IMR-90 (cell line): Measurements from ENCODE around the gene GKAP1. TPM values are rescaled to one million over a fixed set of nuclear protein-coding genes. Genes with fewer than 3 reads are reported as not detected.

Experiments used
- ATAC-seq: fragments of 200-7000 bp; cut with Tn5 transposase; 2 replicates; pipeline ENCODE4 v1.9.1; 2020; ENCODE audit warnings: low read depth, mild to moderate bottlenecking, moderate library complexity
- BruUV-seq: library from RNA; stranded (reverse); fragments of 400-500 nt; replicated peaks from 2 replicates; lab custom pipeline; 2021; lab: Mats Ljungman, UMichigan
- CTCF ChIA-PET: fragments of 300-600 bp; formaldehyde crosslinking; extraction: SDS; loops from one replicate; lab custom pipeline; 2021; ENCODE audit warnings: antibody characterized with exemption; lab: Yijun Ruan, JAX
- POLR2A ChIA-PET: fragments of 300-600 bp; sonication (Branson Sonifier 250); formaldehyde crosslinking; loops from one replicate; lab custom pipeline; 2022; ENCODE audit warnings: antibody characterized with exemption; ENCODE audit not compliant: unreplicated experiment; lab: Charles Lee
- DNase-seq: peaks from one replicate; pipeline ENCODE4 v3.0.0; 2013
- H2AFZ ChIP-seq: replicated peaks from 2 replicates; pipeline ENCODE3; 2013; ENCODE audit warnings: low read length, mild to moderate bottlenecking; ENCODE audit not compliant: poor library complexity
- H2AK5ac ChIP-seq: 2 replicates; pipeline ENCODE4 v1.6.1; 2013; ENCODE audit warnings: low read depth, low read length, inconsistent platforms
- H2AK9ac ChIP-seq: replicated peaks from 2 replicates; pipeline ENCODE3; 2013; ENCODE audit warnings: mild to moderate bottlenecking, low read depth, low read length, moderate library complexity; ENCODE audit not compliant: poor library complexity
- H2BK120ac ChIP-seq: 2 replicates; pipeline ENCODE4 v1.6.1; 2013; ENCODE audit warnings: low read depth, low read length, inconsistent platforms
- H2BK15ac ChIP-seq: 3 replicates; pipeline ENCODE4 v1.6.1; 2013; ENCODE audit warnings: low read depth, low read length, inconsistent platforms
- H2BK20ac ChIP-seq: 2 replicates; pipeline ENCODE4 v1.6.1; 2013; ENCODE audit warnings: low read depth, mild to moderate bottlenecking, inconsistent platforms, low read length, moderate library complexity
- H2BK5ac ChIP-seq: 2 replicates; pipeline ENCODE4 v1.6.1; 2013; ENCODE audit warnings: mild to moderate bottlenecking, low read depth, low read length, inconsistent platforms; ENCODE audit not compliant: poor library complexity, severe bottlenecking
- H3K14ac ChIP-seq: replicated peaks from 2 replicates; pipeline ENCODE4 v1.6.1; 2013; ENCODE audit warnings: low read depth, low read length, inconsistent platforms
- H3K18ac ChIP-seq: 2 replicates; pipeline ENCODE4 v1.6.1; 2013; ENCODE audit warnings: low read depth, low read length, control low read depth
- H3K23ac ChIP-seq: 2 replicates; pipeline ENCODE4 v1.6.1; 2013; ENCODE audit warnings: low read depth, low read length, inconsistent platforms
- H3K27ac ChIP-seq: 2 replicates; pipeline ENCODE4 v1.5.1; 2013; ENCODE audit warnings: mild to moderate bottlenecking, control low read depth, low read length; ENCODE audit not compliant: insufficient read depth
- H3K27me3 ChIP-seq: 2 replicates; pipeline ENCODE4 v1.6.1; 2013; ENCODE audit warnings: low read length; ENCODE audit not compliant: control insufficient read depth, insufficient read depth
- H3K36me3 ChIP-seq: 2 replicates; pipeline ENCODE4 v1.6.1; 2013; ENCODE audit warnings: low read length, mixed read lengths; ENCODE audit not compliant: control insufficient read depth, insufficient read depth
- H3K4ac ChIP-seq: 2 replicates; pipeline ENCODE4 v1.6.1; 2013; ENCODE audit warnings: low read depth, low read length, inconsistent platforms
- H3K4me1 ChIP-seq: 2 replicates; pipeline ENCODE4 v1.6.1; 2013; ENCODE audit warnings: low read length, mixed read lengths; ENCODE audit not compliant: control insufficient read depth, insufficient read depth
- H3K4me2 ChIP-seq: 2 replicates; pipeline ENCODE4 v1.6.1; 2013; ENCODE audit warnings: low read depth, mild to moderate bottlenecking, control low read depth, low read length, moderate library complexity
- H3K4me3 ChIP-seq: 2 replicates; pipeline ENCODE4 v1.5.1; 2013; ENCODE audit warnings: low read depth, mild to moderate bottlenecking, control low read depth, low read length, moderate library complexity; ENCODE audit not compliant: insufficient read depth
- H3K56ac ChIP-seq: 2 replicates; pipeline ENCODE4 v1.6.1; 2013; ENCODE audit warnings: low read length, inconsistent platforms; ENCODE audit not compliant: insufficient read depth; ENCODE audit errors: extremely low read depth
- H3K79me1 ChIP-seq, 2 experiments: 2 replicates each; pipeline ENCODE4 v1.6.1; 2013; ENCODE audit warnings: low read length in 2 of 2, inconsistent platforms in 1 of 2, low read depth in 1 of 2
- H3K9ac ChIP-seq: 2 replicates; pipeline ENCODE4 v1.6.1; 2013; ENCODE audit warnings: low read depth, low read length, control low read depth
- H3K9me1 ChIP-seq: 2 replicates; pipeline ENCODE4 v1.6.1; 2013; ENCODE audit warnings: low read length, inconsistent platforms; ENCODE audit not compliant: insufficient read depth
- H3K9me3 ChIP-seq: 2 replicates; pipeline ENCODE4 v1.6.1; 2013; ENCODE audit warnings: low read length; ENCODE audit not compliant: control insufficient read depth, insufficient read depth
- H4K20me1 ChIP-seq: 2 replicates; pipeline ENCODE4 v1.6.1; 2013; ENCODE audit warnings: low read length, inconsistent platforms; ENCODE audit not compliant: insufficient read depth
- H4K5ac ChIP-seq: 2 replicates; pipeline ENCODE4 v1.6.1; 2013; ENCODE audit warnings: mild to moderate bottlenecking, low read depth, low read length, control low read depth
- H4K8ac ChIP-seq, 2 experiments: 2 replicates each; pipeline ENCODE4 v1.6.1; 2013; ENCODE audit warnings: low read depth in 2 of 2, low read length in 2 of 2, control low read depth in 1 of 2, inconsistent platforms in 1 of 2
- H4K91ac ChIP-seq: 2 replicates; pipeline ENCODE4 v1.6.1; 2013; ENCODE audit warnings: low read depth, low read length, inconsistent platforms; ENCODE audit not compliant: insufficient read depth
- BHLHE40 ChIP-seq: fragments of 150-350 bp; IDR thresholded peaks from 2 replicates; pipeline ENCODE4 v1.6.1; 2016; ENCODE audit warnings: mild to moderate bottlenecking, low read depth, low read length
- CTCF ChIP-seq: conservative IDR thresholded peaks from 2 replicates; pipeline ENCODE4 v1.5.1; 2012; ENCODE audit warnings: mild to moderate bottlenecking, low read depth, low read length, improper control_type of control experiment
- ELK1 ChIP-seq: fragments of 150-350 bp; IDR thresholded peaks from 2 replicates; pipeline ENCODE4 v1.6.1; 2016; ENCODE audit warnings: low read depth, mild to moderate bottlenecking, low read length, moderate library complexity, borderline replicate concordance
- MAFK ChIP-seq: IDR thresholded peaks from 2 replicates; pipeline ENCODE4 v1.6.1; 2012; ENCODE audit warnings: low read depth, low read length, improper control_type of control experiment
- NFE2L2 ChIP-seq: fragments of 150-350 bp; IDR thresholded peaks from 2 replicates; pipeline ENCODE4 v1.6.1; 2016; ENCODE audit warnings: low read depth, mild to moderate bottlenecking, low read length
- RAD21 ChIP-seq: IDR thresholded peaks from 2 replicates; pipeline ENCODE4 v1.6.1; 2012; ENCODE audit warnings: low read length, improper control_type of control experiment
- RCOR1 ChIP-seq: IDR thresholded peaks from 2 replicates; pipeline ENCODE4 v1.6.1; 2012; ENCODE audit warnings: mild to moderate bottlenecking, low read length, improper control_type of control experiment; ENCODE audit not compliant: insufficient replicate concordance
- RFX5 ChIP-seq: IDR thresholded peaks from 2 replicates; pipeline ENCODE4 v1.8.0; 2012; ENCODE audit warnings: low read depth, mild to moderate bottlenecking, low read length, moderate library complexity
- SMC3 ChIP-seq: fragments of 150-350 bp; IDR thresholded peaks from 2 replicates; pipeline ENCODE4 v1.6.1; 2016; ENCODE audit warnings: low read depth, mild to moderate bottlenecking, antibody characterized with exemption, low read length, moderate library complexity
- WGBS, 2 experiments: methylation state at CpG; one replicate each; pipeline versions ENCODE4 v1.1.5 to v1.1.7; 2013; ENCODE audit warnings: missing lambda C conversion rate in 2 of 2; ENCODE audit not compliant: insufficient read length in 1 of 2; ENCODE audit errors: extremely low coverage in 2 of 2; 5-methylcytosine and 5-hydroxymethylcytosine counted together
- dilution Hi-C: fragments of 300-500 bp; cut with HindIII; formaldehyde crosslinking; loops from one replicate; pipeline ENCODE4 v1.14.3; 2018; ENCODE audit warnings: low sequenced_read_pairs; ENCODE audit not compliant: unreplicated experiment
- in situ Hi-C: fragments of 300-500 bp; cut with MboI; formaldehyde crosslinking; loops from 3 replicates; pipeline ENCODE4 v1.14.3; 2019; ENCODE audit warnings: low sequenced_read_pairs, inconsistent platforms, mixed read lengths
- intact Hi-C: fragments of 100-400 bp; cut with micrococcal nuclease; formaldehyde crosslinking; loops from 2 replicates; pipeline ENCODE4 v1.10.0; 2022
- polyA plus RNA-seq, 3 experiments: library from polyadenylated mRNA; depleted of rRNA; stranded (reverse); fragments of >200 nt; gene quantifications; 2 replicates each; pipeline ENCODE4 v1.2.3, GENCODE V29; 2012; ENCODE audit warnings: low replicate concordance in 1 of 3
- total RNA-seq: library from RNA; depleted of rRNA; stranded (reverse); fragments of >200 nt; gene quantifications from 2 replicates; pipeline ENCODE4 v1.2.3, GENCODE V29; 2012

GKAP1 gene
- total and polyA plus RNA-seq, 2 of the 4 experiments (the other 2 are of a cell fraction): 0.18 to 1.4 TPM

GRCh38 chr9:83765376-83765775 lies 52.2 kb downstream of the GKAP1 start:
- DNase-seq (no peak), ATAC-seq (no peak)
- no peak overlapping the region for H3K4me2 ChIP-seq
- no peak overlapping the region for H3K56ac ChIP-seq
- POLR2A ChIA-PET: no interaction called here
- no peak overlapping the region for H3K4ac ChIP-seq
- no peaks in the 10 kb centered on the region for H3K27me3 ChIP-seq
- H3K18ac ChIP-seq: no peak overlapping the region
- no peak overlapping the region for H3K4me3 ChIP-seq
- no peak overlapping the region for H2BK120ac ChIP-seq
- intact Hi-C loops: no loop called here
- TF ChIP-seq MAFK (no peak), BHLHE40 (no peak), RAD21 (no peak), RCOR1 (no peak), NFE2L2 (no peak), ELK1 (no peak), SMC3 (no peak), RFX5 (no peak), CTCF (no peak)
- no peaks in the 10 kb centered on the region for H3K79me1 ChIP-seq
- H3K9me3 ChIP-seq: no peaks in the 10 kb centered on the region
- no peak overlapping the region for H2BK15ac ChIP-seq
- no peak overlapping the region for H3K27ac ChIP-seq
- H4K91ac ChIP-seq: no peak overlapping the region
- no peaks in the 10 kb centered on the region for H3K9me1 ChIP-seq
- H2BK5ac ChIP-seq: no peak overlapping the region
- H3K9ac ChIP-seq: no peak overlapping the region
- CTCF ChIA-PET: no interaction called here
- no peaks in the 10 kb centered on the region for H4K20me1 ChIP-seq
- H4K8ac ChIP-seq: no peak overlapping the region
- dilution Hi-C loops: no loop called here
- H3K36me3 ChIP-seq: no peaks in the 10 kb centered on the region
- no peaks in the 10 kb centered on the region for H3K4me1 ChIP-seq
- no peak overlapping the region for H3K14ac ChIP-seq
- H2AK5ac ChIP-seq: no peak overlapping the region
- H4K5ac ChIP-seq: no peak overlapping the region
- H2AFZ ChIP-seq: no peak overlapping the region
- H3K23ac ChIP-seq: no peak overlapping the region
- WGBS, 2 experiments: 83% methylated on average over 2 of the region's 5 CpGs; no CpG with 5 or more reads in 1 of the 2 experiments
- no peak overlapping the region for H2AK9ac ChIP-seq
- no TSS peak for BruUV-seq
- in situ Hi-C loops: no loop called here
- H2BK20ac ChIP-seq: no peak overlapping the region
